KBM-7 (cell line): ENCODE results near the gene ITPKC.
"Not testable (repeated sequence)": the region's sequence is repeated elsewhere in the genome, so short reads cannot be mapped to it uniquely, and the experiment has no call there.

ENCODE experiments used
- DNase-seq: peaks from one replicate; pipeline ENCODE4 v3.0.0-alpha.2; 2015
- in situ Hi-C: fragments of 300-500 bp; cut with MboI; formaldehyde crosslinking; loops from 2 replicates; pipeline ENCODE4 v1.14.3; 2020; ENCODE audit warnings: low sequenced_read_pairs, low pct_unique_long_range_greater_than_20kb, mixed read lengths

The ITPKC gene

GRCh38 chr19:40705950-40706619, 10.8 kb upstream of the ITPKC start:
- in situ Hi-C loops, result no loop called here
- no peak for DNase-seq

GRCh38 chr19:40707615-40708014, 9.3 kb upstream of the ITPKC start:
- in situ Hi-C loops, result no loop called here
- no peak for DNase-seq

GRCh38 chr19:40709817-40710216, 7.1 kb upstream of the ITPKC start:
- no peak for DNase-seq
- in situ Hi-C loops, result no loop called here

- in situ Hi-C loops, result no loop called here
- DNase-seq, result no peak
Observed at GRCh38 chr19:40713939-40714338, 3.0 kb upstream of the ITPKC start.

GRCh38 chr19:40714441-40715299, 2.2 kb upstream of the ITPKC start:
- DNase-seq, result peak; percentile 90
- in situ Hi-C loops, result no loop called here

GRCh38 chr19:40716031-40716481, 856 bp upstream of the ITPKC start:
- in situ Hi-C loops, result no loop called here
- DNase-seq, result peak; percentile 11

- in situ Hi-C loops, result no loop called here
- peak; percentile 8 for DNase-seq
Observed at GRCh38 chr19:40717325-40717879, 490 bp downstream of the ITPKC start.

- in situ Hi-C loops, result no loop called here
- peak; percentile 28 for DNase-seq
Observed at GRCh38 chr19:40717880-40718773, 1.2 kb downstream of the ITPKC start.

- in situ Hi-C loops, result no loop called here
- DNase-seq, result peak; percentile 37
Observed at GRCh38 chr19:40718774-40719391, 2.0 kb downstream of the ITPKC start.

GRCh38 chr19:40719414-40719894, 2.5 kb downstream of the ITPKC start:
- DNase-seq, result no peak
- in situ Hi-C loops, result no loop called here

- no peak for DNase-seq
- in situ Hi-C loops, result no loop called here
Observed at GRCh38 chr19:40721140-40721486, 4.2 kb downstream of the ITPKC start.

GRCh38 chr19:40721936-40722661, 5.2 kb downstream of the ITPKC start:
- DNase-seq, result no peak

GRCh38 chr19:40723661-40724254, 6.8 kb downstream of the ITPKC start:
- no peak for DNase-seq
- in situ Hi-C loops, result no loop called here

More at GRCh38 chr19:40721936-40722661, 5.2 kb downstream of the ITPKC start:
- in situ Hi-C loops, result no loop called here

GRCh38 chr19:40724315-40724714, 7.4 kb downstream of the ITPKC start:
- in situ Hi-C loops, result no loop called here
- DNase-seq, result no peak

GRCh38 chr19:40724855-40725254, 7.9 kb downstream of the ITPKC start:
- DNase-seq, result no peak
- in situ Hi-C loops, result no loop called here

GRCh38 chr19:40726279-40726678, 9.4 kb downstream of the ITPKC start:
- in situ Hi-C loops, result no loop called here
- DNase-seq, result no peak

- in situ Hi-C loops, DNase-seq: not testable (repeated sequence)
Observed at GRCh38 chr19:40730065-40730464, 13.2 kb downstream of the ITPKC start.

- in situ Hi-C loops, DNase-seq: not testable (repeated sequence)
Observed at GRCh38 chr19:40732304-40732703, 15.4 kb downstream of the ITPKC start.
